HepG2 (cell line): ENCODE results near the gene ENDOD1. TPM values are rescaled to one million over a fixed set of nuclear protein-coding genes. Genes with fewer than 3 reads are reported as not detected.

ENCODE experiments used
- AFF4 ChIP-seq: sonication (generic); formaldehyde crosslinking; IDR thresholded peaks from 2 replicates; pipeline ENCODE4 v1.4.0; 2020; ENCODE audit warnings: missing genetic modification reagents
- ARNT ChIP-seq: fragments of 450-650 bp; IDR thresholded peaks from 2 replicates; pipeline ENCODE4 v1.6.1; 2017
- ATF1 ChIP-seq: IDR thresholded peaks from 2 replicates; pipeline ENCODE4 v1.6.1; 2016; ENCODE audit warnings: mild to moderate bottlenecking, control low read depth
- ATM ChIP-seq: fragments of 450-650 bp; IDR thresholded peaks from 2 replicates; pipeline ENCODE4 v1.7.1; 2017; ENCODE audit warnings: mild to moderate bottlenecking, borderline replicate concordance
- FOXP1 ChIP-seq, 2 experiments: fragments of 450-650 bp in 1 of 2; IDR thresholded peaks; 2 replicates each; pipeline ENCODE4 v1.6.1; 2017 to 2018; ENCODE audit warnings: antibody characterized with exemption in 1 of 2
- IRF9 ChIP-seq: sonication (generic); formaldehyde crosslinking; IDR thresholded peaks from 2 replicates; pipeline ENCODE4 v1.8.0; 2022; ENCODE audit warnings: missing genetic modification reagents, mild to moderate bottlenecking, borderline replicate concordance
- PCBP2 ChIP-seq: fragments of 200-400 bp; formaldehyde crosslinking; optimal IDR thresholded peaks from 2 replicates; pipeline ENCODE3; 2018; ENCODE audit warnings: low read length, low read depth; ENCODE audit not compliant: poor library complexity, severe bottlenecking
- RERE ChIP-seq: IDR thresholded peaks from 2 replicates; pipeline ENCODE4 v1.6.1; 2016; ENCODE audit warnings: low read depth, missing genetic modification reagents, missing compliant biosample characterization
- SKIL ChIP-seq: sonication (generic); formaldehyde crosslinking; IDR thresholded peaks from 2 replicates; pipeline ENCODE4 v1.8.0; 2022; ENCODE audit warnings: missing genetic modification reagents, mild to moderate bottlenecking, moderate library complexity, borderline replicate concordance
- TAF15 ChIP-seq: fragments of 200-400 bp; formaldehyde crosslinking; IDR thresholded peaks from one replicate; pipeline ENCODE4 v1.6.1; 2018; ENCODE audit warnings: mild to moderate bottlenecking, low read depth, low read length; ENCODE audit not compliant: poor library complexity, severe bottlenecking
- TMF1 ChIP-seq: sonication (generic); formaldehyde crosslinking; IDR thresholded peaks from 2 replicates; pipeline ENCODE4 v1.8.1; 2022; ENCODE audit warnings: low read depth, missing genetic modification reagents
- ZFP82 ChIP-seq: sonication (generic); formaldehyde crosslinking; IDR thresholded peaks from 2 replicates; pipeline ENCODE4 v1.5.1; 2020; ENCODE audit warnings: mild to moderate bottlenecking, missing genetic modification reagents, borderline replicate concordance
- ZNF138 ChIP-seq: sonication (generic); formaldehyde crosslinking; IDR thresholded peaks from 2 replicates; pipeline ENCODE4 v1.5.0; 2020; ENCODE audit warnings: mild to moderate bottlenecking, low read depth, missing genetic modification reagents
- ZNF33A ChIP-seq: sonication (generic); formaldehyde crosslinking; IDR thresholded peaks from 2 replicates; pipeline ENCODE4 v1.5.1; 2020; ENCODE audit warnings: missing genetic modification reagents, mild to moderate bottlenecking, moderate library complexity, borderline replicate concordance
- ZNF34 ChIP-seq: sonication (generic); formaldehyde crosslinking; IDR thresholded peaks from 2 replicates; pipeline ENCODE4 v1.4.0; 2020; ENCODE audit warnings: mild to moderate bottlenecking, missing genetic modification reagents, borderline replicate concordance
- ZNF446 ChIP-seq: sonication (generic); formaldehyde crosslinking; IDR thresholded peaks from 2 replicates; pipeline ENCODE4 v1.5.0; 2020; ENCODE audit warnings: mild to moderate bottlenecking, missing genetic modification reagents
- ZNF775 ChIP-seq: sonication (generic); formaldehyde crosslinking; IDR thresholded peaks from 2 replicates; pipeline ENCODE4 v1.4.0; 2020; ENCODE audit warnings: missing genetic modification reagents, mild to moderate bottlenecking, moderate library complexity, borderline replicate concordance
- ZNF83 ChIP-seq: sonication (generic); formaldehyde crosslinking; IDR thresholded peaks from 2 replicates; pipeline ENCODE4 v1.4.0; 2020; ENCODE audit warnings: missing genetic modification reagents, mild to moderate bottlenecking, borderline replicate concordance
- polyA plus RNA-seq, 8 experiments: library from polyadenylated mRNA; depleted of rRNA in 3 of 8; stranded (reverse) in 7 of 8; unstranded in 1 of 8; fragments of >200 nt; fragmentation: Illumina TruSeq in 4 of 8; extraction: Trizol in 4 of 8; gene quantifications; 2 replicates each; pipeline versions ENCODE4 v1.2.1 to v1.2.3, GENCODE V29; 2011 to 2016; ENCODE audit warnings: low read depth in 4 of 8, missing spikeins in 1 of 8, mixed read lengths in 1 of 8; ENCODE audit not compliant: insufficient read depth in 1 of 8
- total RNA-seq, 5 experiments: library from RNA; depleted of rRNA; stranded (reverse); fragments of >200 nt; fragmentation: Illumina TruSeq; extraction: Trizol; gene quantifications; 2 replicates each; pipeline ENCODE4 v1.2.3, GENCODE V29; 2016; ENCODE audit warnings: low read depth in 1 of 5

The ENDOD1 gene
- total and polyA plus RNA-seq, 2 of the 13 experiments (the other 11 are each of a cell fraction or from before 2014, with no cell fraction given) = 2.0 to 6.8 TPM

- no peak for TF ChIP-seq ZNF33A
- TF ChIP-seq ZNF138 = no peak
- TF ChIP-seq ZNF775 (CRISPR knock-in tag) = no peak
- peak; percentile 27; the same call in 1 of the 2 replicates for TF ChIP-seq ATF1
- no peak for TF ChIP-seq TMF1 (CRISPR knock-in tag)
- no peak for TF ChIP-seq SKIL (CRISPR knock-in tag)
- TF ChIP-seq ZNF446 (CRISPR knock-in tag) = no peak
- TF ChIP-seq FOXP1 (IDR thresholded peaks at IDR 0.05) = no peak
- TF ChIP-seq FOXP1 (CRISPR knock-in tag; IDR thresholded peaks at IDR 0.05) = peak; percentile 64
- TF ChIP-seq AFF4 (CRISPR knock-in tag) = no peak
- no peak for TF ChIP-seq TAF15
- TF ChIP-seq IRF9 (CRISPR knock-in tag) = no peak
- TF ChIP-seq ZNF83 (CRISPR knock-in tag) = no peak
- no peak for TF ChIP-seq ZFP82 (CRISPR knock-in tag)
- TF ChIP-seq PCBP2 = no peak
- TF ChIP-seq ARNT = no peak
- no peak for TF ChIP-seq RERE (CRISPR knock-in tag)
- TF ChIP-seq ZNF34 (CRISPR knock-in tag) = no peak
- no peak for TF ChIP-seq ATM
These were observed 21.1 kb upstream of the ENDOD1 start (continued) for GRCh38 chr11:95068549-95068948.
